Measurements from ENCODE around the gene GABRB3. TPM values are rescaled to one million over a fixed set of nuclear protein-coding genes. Genes with fewer than 3 reads are reported as not detected.

Gene GABRB3
- polyA plus RNA-seq, 2 of the 4 experiments (the other 2 are of a cell fraction), result 81.9 to 129 TPM

GRCh38 chr15:26771578-26772153 lies 1.2 kb downstream of the GABRB3 start:
- H3K4me2 ChIP-seq, result peak overlapping the region; percentile 78
- H3K9me3 ChIP-seq, result no peaks in the 10 kb centered on the region
- ChIA-PET POLR2A (no interaction called here), CTCF (interaction anchor here (0.9 kb wide), 1 partner anchor 143 kb away, joined by 3 read pairs; no protein-coding TSS in a partner anchor)
- H3K4me1 ChIP-seq, result peaks cover 38% of the 10 kb centered on the region
- DNase-seq (ENCODE audit: low read depth in 1 of 2, low spot score in 1 of 2) (peak; percentile 50 to 52), FAIRE-seq (no peak), ATAC-seq (peak; percentile 74 to 77)
- TF ChIP-seq ZFP36 (IDR thresholded peaks at IDR 0.05; ENCODE audit: borderline replicate concordance, partially characterized antibody) (no peak), MYC (IDR thresholded peaks at IDR 0.05; ENCODE audit: borderline replicate concordance, low read length) (no peak), RNF2 (IDR thresholded peaks at IDR 0.05; ENCODE audit: borderline replicate concordance, low read depth) (no peak), HOXA7 (CRISPR knock-in tag; IDR thresholded peaks at IDR 0.05) (no peak), NPAS2 (CRISPR knock-in tag; IDR thresholded peaks at IDR 0.05; ENCODE audit: borderline replicate concordance) (no peak), FOSL2 (IDR thresholded peaks at IDR 0.05) (no peak), FOSL2 (CRISPR knock-in tag; IDR thresholded peaks at IDR 0.05) (no peak), JUN (IDR thresholded peaks at IDR 0.05) (no peak), REST (IDR thresholded peaks at IDR 0.05) (peak; percentile 97), HOXB13 (CRISPR knock-in tag; IDR thresholded peaks at IDR 0.05; ENCODE audit: low read depth) (peak; percentile 30; the same call in 1 of the 2 replicates), HEYL (CRISPR knock-in tag; IDR thresholded peaks at IDR 0.05) (no peak), POLR2A (IDR thresholded peaks at IDR 0.05; ENCODE audit: low read length) (no peak), CBX8 (IDR thresholded peaks at IDR 0.05) (no peak), FOSB (CRISPR knock-in tag; IDR thresholded peaks at IDR 0.05) (no peak), JUNB (IDR thresholded peaks at IDR 0.05) (no peak), MAFK (IDR thresholded peaks at IDR 0.05; ENCODE audit: partially characterized antibody) (no peak), ZNF302 (CRISPR knock-in tag; IDR thresholded peaks at IDR 0.05) (no peak)
- TF ChIP-seq, protein P1, sequence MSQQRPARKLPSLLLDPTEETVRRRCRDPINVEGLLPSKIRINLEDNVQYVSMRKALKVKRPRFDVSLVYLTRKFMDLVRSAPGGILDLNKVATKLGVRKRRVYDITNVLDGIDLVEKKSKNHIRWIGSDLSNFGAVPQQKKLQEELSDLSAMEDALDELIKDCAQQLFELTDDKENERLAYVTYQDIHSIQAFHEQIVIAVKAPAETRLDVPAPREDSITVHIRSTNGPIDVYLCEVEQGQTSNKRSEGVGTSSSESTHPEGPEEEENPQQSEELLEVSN (IDR thresholded peaks at IDR 0.05; ENCODE audit: borderline replicate concordance, low read depth), result no peak
- TF ChIP-seq, protein P2, sequence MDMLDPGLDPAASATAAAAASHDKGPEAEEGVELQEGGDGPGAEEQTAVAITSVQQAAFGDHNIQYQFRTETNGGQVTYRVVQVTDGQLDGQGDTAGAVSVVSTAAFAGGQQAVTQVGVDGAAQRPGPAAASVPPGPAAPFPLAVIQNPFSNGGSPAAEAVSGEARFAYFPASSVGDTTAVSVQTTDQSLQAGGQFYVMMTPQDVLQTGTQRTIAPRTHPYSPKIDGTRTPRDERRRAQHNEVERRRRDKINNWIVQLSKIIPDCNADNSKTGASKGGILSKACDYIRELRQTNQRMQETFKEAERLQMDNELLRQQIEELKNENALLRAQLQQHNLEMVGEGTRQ (IDR thresholded peaks at IDR 0.05), result no peak
- 22% methylated on average over 28 of the region's 32 CpGs for WGBS (ENCODE audit: missing lambda C conversion rate)
- peak overlapping the region; percentile 84 for H3K4me3 ChIP-seq
- H3K27ac ChIP-seq, result peak overlapping the region; percentile 83 to 97

DNA sequence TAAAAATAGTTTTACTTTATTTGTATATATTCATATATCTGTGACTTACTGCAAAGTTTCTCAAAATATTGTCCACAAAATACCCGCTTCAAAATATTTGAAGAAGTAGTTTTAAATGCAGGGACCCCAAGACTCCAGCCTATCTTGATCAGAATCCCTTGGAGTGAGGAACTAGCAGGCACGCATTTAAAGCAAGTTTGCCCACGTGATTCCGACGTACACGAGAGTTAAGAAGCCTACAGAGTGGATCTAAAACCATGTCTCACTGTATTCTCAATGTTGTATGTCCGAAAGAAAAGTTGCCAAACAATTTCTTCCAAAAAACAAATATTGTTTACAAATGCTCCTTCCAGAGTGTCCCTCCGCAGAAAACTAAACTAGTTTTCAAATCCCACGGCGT lies 1.7 kb downstream of the GABRB3 start:
- H3K4me3 ChIP-seq, result peak overlapping the region; percentile 84
- DNase-seq (ENCODE audit: low read depth in 1 of 2, low spot score in 1 of 2), result no peak
- CTCF ChIA-PET, result interaction anchor here (0.9 kb wide), 1 partner anchor 142 kb away, joined by 3 read pairs; no protein-coding TSS in a partner anchor
- peak; percentile 7 for FAIRE-seq
- WGBS (ENCODE audit: missing lambda C conversion rate), result 56% methylated on average over 10 of the region's 10 CpGs
- TF ChIP-seq HES2 (IDR thresholded peaks at IDR 0.05) (no peak), ZC3H11A (IDR thresholded peaks at IDR 0.05) (no peak), SREBF2 (IDR thresholded peaks at IDR 0.05) (no peak), HDAC2 (IDR thresholded peaks at IDR 0.05) (no peak), MYC (IDR thresholded peaks at IDR 0.05; ENCODE audit: borderline replicate concordance, low read length) (no peak), BHLHE40 (IDR thresholded peaks at IDR 0.05; ENCODE audit: low read depth, low read length) (no peak), EHF (CRISPR knock-in tag; IDR thresholded peaks at IDR 0.05) (no peak)
- H3K27ac ChIP-seq, result peak overlapping the region in 1 of 2 experiments; percentile 97; a peak in 3 of 6 replicates
- POLR2A ChIA-PET, result no interaction called here
- ATAC-seq, result no peak
- H3K4me2 ChIP-seq, result peak overlapping the region; percentile 78
- peaks cover 43% of the 10 kb centered on the region for H3K4me1 ChIP-seq
- no peaks in the 10 kb centered on the region for H3K9me3 ChIP-seq
